M059J (cell line): ENCODE data around the gene MRPL28. TPM values are rescaled to one million over a fixed set of nuclear protein-coding genes. Genes with fewer than 3 reads are reported as not detected.
"Not testable (repeated sequence)": the region's sequence is repeated elsewhere in the genome, so short reads cannot be mapped to it uniquely, and the experiment has no call there.

ENCODE experiments used
- DNase-seq: peaks from one replicate; pipeline ENCODE4 v3.0.0-alpha.2; 2012; ENCODE audit warnings: low read depth
- total RNA-seq: library from RNA; depleted of rRNA; stranded (reverse); fragments of >200 nt; shearing (Covaris generic); gene quantifications from 2 replicates; pipeline ENCODE4 v1.2.3, GENCODE V29; 2014

The MRPL28 gene
- total RNA-seq, 1 experiment from 2014 or later = 177 TPM

DNA sequence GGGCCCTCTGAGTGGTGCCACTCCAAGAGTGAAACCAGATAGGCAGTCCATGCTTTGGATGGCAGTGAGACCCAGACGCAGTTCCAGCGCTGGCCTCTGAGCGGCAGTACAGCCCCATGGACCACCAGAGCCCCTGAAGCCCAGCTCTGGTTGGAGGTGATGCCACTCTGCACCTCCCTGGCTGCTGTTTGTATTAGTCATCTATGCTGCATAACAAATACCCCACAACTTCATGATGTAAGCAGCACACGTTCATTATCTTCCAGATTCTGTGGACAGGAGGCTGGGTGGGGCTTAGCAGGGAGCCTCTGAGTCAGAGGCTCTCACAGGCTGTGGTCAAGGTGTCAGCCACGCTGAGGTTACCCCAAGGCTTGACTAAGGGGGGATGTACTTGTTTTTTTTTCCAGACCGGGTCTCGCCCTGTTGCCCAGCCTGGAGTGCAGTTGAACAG is 21.6 kb upstream of the MRPL28 start:
- peak; percentile 72 for DNase-seq

DNA sequence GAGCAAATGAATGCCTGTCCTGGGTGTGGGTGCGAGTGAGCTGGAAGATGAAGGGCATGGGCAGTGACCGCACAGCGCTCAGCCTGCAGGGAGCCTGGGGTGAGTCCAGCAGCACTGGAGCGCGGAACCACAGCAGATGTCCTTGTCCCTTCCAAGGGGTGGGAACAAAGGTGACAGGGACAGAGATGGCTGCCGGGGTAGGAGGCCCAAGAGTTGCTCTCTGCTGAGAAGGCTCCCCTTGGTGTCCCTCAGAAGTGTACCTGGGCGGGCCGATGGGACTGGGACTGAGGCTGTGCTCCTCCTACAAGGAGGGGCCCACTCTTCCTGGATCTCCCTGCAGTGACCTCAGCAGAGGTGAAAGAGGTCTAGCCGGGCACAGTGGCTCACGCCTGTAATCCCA is 19.0 kb upstream of the MRPL28 start:
- DNase-seq = no peak

DNA sequence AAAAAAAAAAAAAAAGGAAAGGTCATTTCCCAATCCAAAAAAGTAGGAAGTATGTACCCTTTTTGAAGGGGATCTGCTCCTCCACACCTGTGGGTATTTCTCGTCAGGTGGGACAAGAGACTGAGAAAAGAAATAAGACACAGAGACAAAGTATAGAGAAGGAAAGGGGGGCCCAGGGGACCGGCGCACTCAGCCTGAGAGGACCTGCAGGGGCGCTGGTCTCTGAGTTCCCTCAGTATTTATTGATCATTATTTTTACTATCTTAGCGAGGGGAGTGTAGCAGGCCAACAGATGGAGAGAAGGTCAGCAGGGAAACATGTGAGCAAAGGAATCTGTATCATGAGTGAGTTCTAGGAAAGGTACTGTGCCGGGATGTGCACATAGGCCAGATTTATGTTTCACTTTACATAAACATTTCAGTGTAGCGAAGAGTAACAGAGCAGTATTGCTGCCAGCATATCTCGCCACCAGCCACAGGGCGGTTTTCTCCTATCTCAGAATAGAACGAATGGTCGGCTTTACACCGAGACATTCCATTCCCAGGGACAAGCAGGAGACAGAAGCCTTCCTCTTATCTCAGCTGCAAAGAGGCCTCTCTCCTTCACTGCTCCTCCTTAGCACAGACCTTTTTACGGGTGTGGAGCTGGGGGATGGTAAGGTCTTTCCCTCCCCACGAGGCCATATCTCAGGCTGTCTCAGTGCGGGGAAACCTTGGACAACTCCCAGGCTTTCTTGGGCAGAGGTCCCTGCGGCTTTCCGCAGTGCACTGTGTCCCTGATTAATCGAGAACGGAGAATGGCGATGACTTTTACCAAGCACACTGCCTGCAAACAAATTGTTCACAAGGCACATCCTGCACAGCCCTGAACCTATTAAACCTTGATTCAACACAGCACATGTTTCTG is 17.7 kb upstream of the MRPL28 start:
- not testable (repeated sequence) for DNase-seq

DNA sequence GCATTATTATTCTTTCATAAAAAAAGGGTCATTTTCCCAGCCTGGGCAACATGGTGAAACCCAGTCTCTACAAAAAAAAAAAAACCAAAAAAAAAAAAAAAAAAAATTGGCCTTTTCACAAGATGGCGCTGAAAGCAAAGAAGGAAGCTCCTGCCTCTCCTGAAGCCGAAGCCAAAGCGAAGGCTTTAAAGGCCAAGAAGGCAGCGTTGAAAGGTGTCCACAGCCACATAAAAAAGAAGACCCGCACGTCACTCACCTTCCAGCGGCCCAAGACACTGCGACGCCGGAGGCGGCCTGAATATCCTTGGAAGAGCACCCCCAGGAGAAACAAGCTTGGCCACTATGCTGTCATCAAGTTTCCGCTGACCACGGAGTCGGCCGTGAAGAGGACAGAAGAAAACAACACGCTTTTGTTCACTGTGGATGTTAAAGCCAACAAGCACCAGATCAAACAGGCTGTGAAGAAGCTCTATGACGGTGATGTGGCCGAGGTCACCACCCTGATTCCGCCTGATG is 16.4 kb upstream of the MRPL28 start:
- DNase-seq = peak; percentile 34

DNA sequence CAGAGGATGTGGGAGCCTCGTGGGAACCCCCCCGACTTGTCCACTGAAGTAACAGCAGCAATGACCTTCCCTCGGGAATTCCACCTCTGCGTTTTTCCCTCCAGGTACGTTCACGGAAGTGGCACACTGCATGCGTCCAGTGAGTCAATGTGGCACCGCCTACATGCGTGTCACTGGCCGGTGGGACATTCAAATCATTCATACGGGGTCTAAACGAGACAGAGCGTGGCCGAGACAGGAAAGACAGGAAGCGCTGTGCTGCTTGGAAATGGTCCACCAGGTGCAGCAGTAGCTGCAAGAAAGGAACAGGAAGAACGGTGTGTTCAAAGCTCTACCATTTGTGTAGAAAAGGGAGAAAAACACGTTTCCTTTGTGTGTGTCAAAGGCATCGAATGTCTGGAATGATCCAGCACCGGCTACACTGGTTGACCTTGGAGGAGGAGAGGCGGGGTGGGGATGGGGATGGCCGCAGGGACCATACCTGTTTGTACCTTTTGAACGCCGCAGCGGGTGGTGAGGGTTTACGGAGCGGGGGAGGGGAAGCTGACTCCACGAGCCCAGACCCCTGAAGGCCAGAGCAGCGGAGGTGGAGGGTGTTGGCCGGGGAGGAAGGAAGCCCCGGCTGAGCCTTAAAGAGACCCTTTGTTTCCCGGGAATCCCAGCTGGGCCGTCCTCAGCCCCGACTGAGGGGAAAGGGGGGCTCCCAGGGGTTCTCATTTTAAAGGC is 13.2 kb upstream of the MRPL28 start:
- no peak for DNase-seq

DNA sequence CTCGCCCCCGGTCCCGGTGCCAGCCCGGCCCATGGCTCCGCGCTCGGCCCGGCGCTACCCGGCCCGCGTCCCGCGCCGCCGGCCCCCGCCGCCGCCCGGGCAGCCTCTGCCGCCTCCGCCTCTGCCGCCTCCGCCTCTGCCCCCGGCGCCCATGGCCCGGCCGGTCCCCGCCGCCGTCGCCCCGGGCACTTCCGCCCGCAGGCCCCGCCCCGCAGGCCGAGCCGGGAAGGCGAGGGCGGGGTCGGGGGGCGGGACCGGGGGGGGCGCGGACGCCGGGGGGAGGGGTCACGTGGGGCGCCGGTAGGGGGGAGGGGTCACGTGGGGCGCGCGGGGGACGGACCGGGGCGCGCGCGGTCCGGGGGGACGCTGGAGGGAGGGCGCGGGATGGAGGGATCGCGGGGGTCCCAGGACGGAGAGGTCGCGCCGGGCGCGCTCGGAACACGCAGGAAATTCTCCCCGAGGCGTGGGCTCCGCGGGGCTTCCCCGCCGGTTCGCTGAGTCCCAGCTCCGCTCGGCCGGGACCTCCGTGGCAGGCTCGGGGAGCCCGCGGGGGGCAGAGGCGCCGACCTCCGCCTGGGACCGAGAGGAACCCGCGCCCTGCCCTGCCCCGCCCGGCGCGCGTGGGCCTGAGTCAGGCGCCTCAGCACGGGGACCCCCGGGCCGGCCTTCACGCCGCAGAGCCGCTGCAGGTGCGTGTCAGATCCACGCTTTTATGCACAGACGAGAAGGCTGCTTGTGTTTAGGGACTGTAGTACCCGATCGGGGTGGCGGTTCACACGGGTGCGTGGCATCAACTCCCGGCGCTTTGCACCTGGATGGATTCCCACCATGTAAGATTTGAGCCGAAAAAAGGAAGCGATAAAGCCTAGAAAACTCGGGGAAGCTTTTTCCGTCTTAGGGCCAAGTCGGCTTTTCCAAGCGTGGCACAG is 11.7 kb upstream of the MRPL28 start, which contains the start of gene PGAP6:
Gene PGAP6 (minus strand): TSS at position 190 of the 929 bp plus-strand sequence. CDS start 157 bp downstream, at position 33.
- DNase-seq = peak; percentile 34

DNA sequence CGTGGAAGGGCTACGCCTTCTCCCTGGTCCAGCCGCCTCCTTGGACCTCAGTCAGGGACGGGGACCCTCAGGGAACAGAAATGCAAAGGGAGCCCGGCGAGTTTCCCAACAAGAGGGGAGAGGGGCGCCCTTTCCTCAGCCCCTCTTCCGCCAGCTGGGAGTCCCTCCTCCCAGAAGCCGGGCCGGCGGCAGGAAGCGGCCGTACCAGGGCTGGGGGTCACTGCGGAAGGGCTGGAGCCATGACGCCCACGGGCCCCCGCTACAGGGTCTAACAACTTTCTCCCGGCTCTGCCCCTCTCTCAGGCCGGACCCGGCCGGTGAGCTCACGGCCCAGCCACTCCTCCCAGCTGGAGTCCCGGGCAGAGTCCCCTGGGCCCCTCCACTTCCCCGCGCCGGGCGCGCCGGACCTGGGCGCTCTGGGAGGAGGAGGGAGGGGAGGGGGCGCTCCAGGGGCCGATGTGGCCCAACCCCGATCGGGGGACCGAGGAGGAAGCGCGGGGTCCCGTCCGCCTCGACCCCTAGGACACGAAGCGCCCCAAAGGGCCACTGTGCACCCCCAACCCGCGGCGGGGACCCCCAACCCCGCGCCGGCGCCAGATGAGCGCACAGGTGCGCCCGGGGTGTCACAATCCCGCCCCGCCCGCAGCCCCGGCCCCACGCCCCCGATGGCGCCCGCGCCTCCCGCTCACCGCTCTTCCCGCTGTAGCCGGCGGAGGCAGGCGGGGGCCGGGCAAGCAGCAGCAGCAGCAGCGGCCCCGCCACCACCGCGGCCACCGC is 10.9 kb upstream of the MRPL28 start:
- DNase-seq = no peak

DNA sequence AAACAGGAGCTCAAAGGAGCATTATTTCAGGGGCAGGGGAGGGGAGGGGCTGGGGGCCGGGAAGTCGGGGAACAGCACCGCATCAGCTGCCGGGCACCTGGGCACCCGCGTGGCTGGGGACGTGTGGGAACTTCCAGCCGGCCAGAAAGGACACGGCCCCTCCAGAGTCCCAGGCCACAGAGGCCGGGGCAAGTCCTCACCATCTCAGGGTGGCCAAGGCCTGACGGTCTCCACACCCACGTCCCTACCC is 10.3 kb upstream of the MRPL28 start:
- DNase-seq = no peak

DNA sequence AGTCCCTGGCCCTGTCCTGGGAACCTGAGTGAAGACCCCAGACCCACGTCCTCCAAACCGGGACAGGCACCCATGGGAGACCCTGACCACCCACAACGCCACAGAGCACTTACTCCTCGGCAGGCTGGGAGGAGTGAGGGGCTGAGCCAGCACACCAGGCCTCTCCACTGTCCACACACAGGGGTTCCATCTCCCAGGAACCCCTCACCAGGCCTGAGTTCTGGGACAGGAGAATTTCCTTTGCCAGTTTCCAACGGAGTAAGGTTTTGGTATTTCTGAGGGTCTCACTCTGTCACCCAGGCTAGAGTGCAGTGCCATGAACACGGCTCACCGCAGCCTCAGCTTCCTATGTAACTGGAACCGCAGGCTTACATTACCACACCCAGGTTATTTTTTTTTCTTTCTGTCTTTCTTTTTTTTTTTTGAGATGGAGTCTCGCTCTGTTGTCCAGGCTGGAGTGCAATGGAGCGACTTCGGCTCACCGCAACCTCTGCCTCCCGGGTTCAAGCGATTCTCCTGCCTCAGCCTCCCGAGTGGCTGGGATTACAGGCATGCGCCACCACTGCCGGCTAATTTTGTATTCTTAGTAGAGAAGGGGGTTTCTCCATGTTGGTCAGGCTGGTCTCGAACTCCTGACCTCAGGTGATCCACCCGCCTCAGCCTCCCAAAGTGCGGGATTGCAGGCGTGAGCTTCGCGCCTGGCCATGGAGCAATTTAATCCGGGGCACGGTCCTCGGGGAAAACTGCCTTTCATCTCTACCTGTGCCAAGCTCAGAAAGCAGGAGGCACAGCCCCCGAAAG is 9.8 kb upstream of the MRPL28 start:
- no peak for DNase-seq

DNA sequence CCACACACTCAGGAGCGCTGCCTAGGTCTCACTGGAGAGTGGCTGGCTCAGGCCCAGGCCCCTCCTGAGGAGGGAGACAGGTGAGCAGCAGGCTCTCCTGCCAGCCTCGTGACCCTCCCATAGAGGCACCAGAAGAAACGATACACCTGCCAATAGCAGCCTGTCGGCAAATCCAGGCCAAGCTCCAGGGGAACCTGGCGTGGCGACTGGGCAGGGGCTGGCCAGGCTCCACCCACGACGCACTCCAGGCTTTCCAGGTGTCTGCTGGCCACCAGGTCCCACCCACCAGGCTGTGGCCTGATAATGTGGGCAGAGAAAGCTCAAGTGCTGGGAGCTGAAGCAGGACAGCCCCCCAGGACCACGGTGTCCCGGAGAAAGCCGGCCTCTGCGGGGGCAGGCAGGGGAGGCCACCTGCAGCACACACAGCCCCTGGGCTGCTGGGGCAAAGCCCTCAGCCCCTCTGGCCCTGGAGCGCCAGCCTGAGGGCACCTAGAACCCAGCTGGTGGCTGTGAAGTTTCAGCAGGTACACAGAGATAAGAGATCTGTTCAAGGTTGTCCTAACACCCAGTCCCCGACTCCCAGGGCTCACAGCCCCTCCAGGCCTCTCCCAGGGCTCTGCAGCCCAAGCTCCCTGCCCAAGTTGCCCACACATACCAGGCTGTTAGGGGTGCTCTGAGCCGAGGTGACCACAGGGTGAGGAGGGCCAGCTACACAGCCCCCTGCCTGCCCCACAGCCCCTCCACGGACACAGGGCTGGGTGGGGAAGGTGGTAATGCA is 9.0 kb upstream of the MRPL28 start:
- DNase-seq = no peak

DNA sequence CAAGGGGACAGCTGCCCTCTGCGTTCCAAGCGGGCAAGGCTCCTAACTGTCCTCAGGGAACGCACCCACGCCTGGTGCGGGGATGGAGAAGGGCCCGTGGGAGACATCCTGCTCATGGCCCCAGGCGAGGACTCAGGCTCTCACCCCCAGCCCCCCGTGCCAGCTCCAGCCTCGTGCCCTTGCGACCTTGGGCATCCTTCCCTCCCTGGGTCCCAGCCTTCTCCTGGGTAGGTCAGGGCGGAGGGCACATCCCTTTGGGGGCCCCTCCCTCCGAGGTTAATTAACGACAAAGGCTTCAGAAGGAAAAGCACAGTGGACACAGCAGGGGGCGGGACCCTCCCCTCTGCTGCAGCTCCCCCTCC is 8.5 kb upstream of the MRPL28 start:
- DNase-seq = no peak

DNA sequence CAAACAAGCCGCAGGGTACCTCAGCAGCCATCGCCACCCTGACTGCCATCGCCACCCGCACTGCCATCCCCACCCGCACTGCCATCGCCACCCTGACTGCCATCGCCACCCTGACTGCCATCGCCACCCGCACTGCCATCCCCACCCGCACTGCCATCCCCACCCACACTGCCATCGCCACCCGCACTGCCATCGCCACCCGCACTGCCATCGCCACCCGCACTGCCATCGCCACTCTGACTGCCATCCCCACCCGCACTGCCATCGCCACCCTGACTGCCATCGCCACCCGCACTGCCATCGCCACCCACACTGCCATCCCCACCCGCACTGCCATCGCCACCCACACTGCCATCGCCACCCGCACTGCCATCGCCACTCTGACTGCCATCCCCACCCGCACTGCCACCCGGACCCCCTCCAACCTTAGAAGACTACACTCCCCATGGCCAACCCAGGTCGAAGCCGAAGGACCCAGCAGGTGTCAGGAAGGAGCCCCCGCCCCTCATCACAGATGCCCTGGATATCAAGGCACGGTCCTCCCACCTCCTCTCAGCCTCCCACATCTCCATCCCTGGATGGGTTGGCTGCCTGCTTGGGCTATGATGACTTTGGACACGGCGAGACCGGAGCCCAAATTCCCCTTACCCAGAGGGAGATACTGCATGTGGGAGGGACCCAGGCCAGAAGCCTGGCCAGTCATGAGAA is 7.9 kb upstream of the MRPL28 start:
- not testable (repeated sequence) for DNase-seq

DNA sequence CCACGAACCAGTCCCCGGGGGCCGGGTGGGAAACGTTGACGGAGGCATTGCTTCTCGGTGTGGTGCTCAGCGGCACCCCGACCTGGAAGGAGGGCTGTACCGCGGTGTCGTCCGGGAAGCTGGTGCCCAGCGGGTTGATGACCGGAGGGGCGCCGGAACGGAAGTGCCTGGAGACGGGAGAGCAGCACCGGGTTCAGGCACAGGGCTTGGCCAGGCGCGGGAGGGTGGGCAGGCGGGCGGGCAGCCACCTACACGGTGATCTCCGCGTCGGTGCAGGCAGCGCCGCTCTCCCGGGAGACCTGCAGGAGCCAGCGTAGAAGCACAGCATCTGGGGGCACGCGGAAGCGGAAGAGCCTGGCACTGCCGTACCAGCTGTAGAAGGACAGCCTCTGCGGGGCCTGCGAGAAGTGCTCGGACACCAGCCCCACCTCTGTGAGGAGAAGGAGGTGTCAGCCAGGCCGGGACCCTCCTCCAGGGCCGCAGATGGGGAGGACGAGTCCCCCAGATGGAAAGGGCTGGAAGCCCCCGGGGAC is 7.1 kb upstream of the MRPL28 start:
- no peak for DNase-seq

DNA sequence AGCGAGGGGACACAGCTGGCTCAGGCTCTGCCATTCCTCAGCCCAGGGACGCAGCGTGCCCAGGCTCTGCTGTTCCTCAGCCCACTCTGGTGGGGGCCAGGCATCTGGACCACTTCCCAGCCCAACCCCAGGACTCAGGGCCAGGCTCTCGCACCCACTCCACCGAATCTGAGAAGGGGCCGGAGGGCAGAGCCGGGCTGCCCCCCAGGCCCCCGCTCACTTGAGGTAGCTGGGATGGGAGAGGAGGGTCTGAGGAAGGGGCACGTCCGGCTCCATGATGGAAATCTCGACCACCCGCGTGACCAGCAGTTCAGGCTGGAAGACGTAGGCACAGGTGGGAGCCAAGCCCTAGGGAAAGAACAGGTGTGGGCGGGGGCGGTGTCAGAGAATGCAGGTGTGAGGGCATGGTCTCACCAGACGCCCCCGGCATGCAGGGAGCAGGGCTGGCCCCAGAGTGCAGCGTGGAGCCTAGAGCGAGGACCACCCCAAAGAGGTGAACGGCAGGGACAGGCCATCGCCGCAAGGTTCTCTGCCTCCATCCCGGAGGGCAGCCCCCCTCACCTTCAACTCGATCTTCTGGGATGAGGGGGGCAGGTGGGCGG is 6.6 kb upstream of the MRPL28 start:
- DNase-seq = no peak

DNA sequence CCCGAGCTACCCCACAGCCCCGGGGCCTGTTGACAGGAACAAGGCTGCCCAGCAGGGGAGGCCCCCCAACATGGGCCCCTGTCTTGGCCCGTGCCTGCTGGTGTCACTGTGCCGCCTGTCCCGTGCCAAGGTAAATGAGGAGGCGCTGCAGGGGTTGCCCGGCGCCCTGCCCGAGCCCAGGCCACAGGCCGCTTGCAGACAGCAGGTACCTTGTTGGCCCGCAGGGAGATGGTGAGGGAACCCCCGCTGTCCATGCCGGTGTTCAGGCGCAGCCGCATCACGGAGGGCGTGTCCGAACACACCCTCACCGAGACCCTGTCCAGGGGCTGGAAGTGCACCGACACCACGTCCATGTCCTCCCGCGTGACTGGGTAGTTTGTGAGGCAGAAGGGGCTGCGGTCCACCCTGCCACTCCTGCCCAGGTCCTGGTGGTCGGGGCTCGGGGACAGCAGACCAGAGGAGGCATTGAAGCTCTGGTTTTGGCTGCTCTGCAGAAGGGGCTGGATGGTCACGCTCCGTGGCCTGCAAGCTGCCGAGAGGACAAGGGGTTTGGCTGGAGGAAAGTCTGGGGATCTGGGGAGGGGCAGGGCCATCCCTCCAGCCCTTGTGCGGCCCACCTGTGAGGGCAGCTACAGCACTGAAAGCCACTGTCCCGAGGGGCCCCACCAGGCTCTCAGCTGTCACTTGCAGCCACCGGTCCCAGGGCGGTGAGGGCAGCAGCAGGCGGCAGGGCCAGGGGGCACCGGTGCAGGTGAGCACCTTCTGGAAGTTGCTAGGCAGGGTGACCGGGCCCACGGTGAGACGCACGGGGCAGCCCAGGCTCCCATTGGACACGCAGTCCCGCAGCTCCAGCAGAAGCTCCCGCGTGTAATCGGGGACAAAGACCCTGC is 5.8 kb upstream of the MRPL28 start:
- DNase-seq = no peak

DNA sequence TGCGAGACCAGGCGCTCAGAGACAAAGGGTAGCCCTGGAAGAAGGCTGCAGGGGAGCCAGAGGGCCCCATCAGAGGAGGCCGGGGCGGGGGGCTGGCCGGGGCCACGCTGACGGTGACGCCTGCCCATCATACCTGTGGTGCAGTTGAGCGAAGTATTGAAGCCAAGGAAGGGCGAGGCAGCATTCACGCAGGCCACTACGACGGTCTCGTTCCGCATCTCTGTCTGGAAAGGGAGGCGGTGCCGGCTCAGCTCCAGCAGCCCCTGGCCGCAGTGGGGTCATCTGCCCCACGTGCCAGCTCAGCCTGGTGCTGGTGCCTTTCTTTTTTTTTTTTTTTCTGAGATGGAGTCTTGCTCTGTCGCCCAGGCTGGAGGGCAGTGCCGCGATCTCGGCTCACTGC is 4.9 kb upstream of the MRPL28 start:
- no peak for DNase-seq

DNA sequence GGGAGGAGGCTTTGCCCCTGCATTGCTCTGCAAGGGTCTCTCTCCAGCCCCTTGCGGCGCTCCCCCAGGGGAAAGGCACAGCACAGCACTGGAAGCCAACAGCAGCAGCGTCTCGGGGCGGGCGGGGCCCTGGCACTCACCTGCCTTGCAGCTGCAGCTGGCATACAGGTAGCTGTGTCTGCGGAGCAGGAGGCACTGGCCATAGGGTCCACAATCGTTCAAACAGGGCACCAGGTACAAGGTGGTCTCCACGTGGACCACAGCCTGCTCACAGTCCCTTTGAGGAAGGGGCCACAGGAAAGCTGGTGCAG is 4.2 kb upstream of the MRPL28 start:
- no peak for DNase-seq
